IPS-18a (cell line): ENCODE measurements around the gene PSD2.

Experiments used
- H3K27ac ChIP-seq: one replicate; pipeline ENCODE4 v1.5.1; 2013; ENCODE audit warnings: low read length
- H3K27me3 ChIP-seq: one replicate; pipeline ENCODE4 v1.6.1; 2013; ENCODE audit warnings: mild to moderate bottlenecking, low read length; ENCODE audit not compliant: control insufficient read depth, insufficient read depth
- H3K36me3 ChIP-seq: one replicate; pipeline ENCODE4 v1.6.1; 2013; ENCODE audit warnings: low read depth, low read length; ENCODE audit not compliant: control insufficient read depth
- H3K4me1 ChIP-seq: one replicate; pipeline ENCODE4 v1.6.1; 2013; ENCODE audit warnings: low read depth, low read length; ENCODE audit not compliant: control insufficient read depth
- H3K4me3 ChIP-seq: one replicate; pipeline ENCODE4 v1.5.1; 2013; ENCODE audit warnings: low read length
- H3K9ac ChIP-seq: one replicate; pipeline ENCODE4 v1.6.1; 2013; ENCODE audit warnings: mild to moderate bottlenecking, low read length, moderate library complexity
- H3K9me3 ChIP-seq: one replicate; pipeline ENCODE4 v1.6.1; 2013; ENCODE audit warnings: low read depth, low read length; ENCODE audit not compliant: control insufficient read depth

PSD2 gene

DNA sequence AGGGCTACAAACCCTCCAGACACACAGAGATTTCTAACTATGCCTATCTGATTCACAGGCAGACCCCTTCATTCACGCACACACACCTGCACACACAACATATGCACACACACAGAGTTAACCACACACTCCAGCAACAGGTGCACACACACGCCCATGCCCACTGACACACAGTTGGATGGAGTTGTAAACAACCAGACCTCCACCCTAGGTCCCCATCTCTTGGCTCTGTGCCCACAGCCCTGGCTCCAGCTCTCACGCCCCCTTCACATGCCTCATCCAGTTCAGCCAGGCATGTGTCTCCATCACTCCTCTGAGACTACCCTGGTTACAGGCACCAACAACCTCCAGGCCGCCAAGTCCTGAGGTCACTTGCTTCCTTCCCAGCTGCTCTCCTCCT lies 61.1 kb downstream of the PSD2 start:
- H3K9me3 ChIP-seq: no peaks in the 10 kb centered on the region
- H3K27ac ChIP-seq: no peak overlapping the region
- H3K4me3 ChIP-seq: no peak overlapping the region
- no peaks in the 10 kb centered on the region for H3K27me3 ChIP-seq
- no peak overlapping the region for H3K9ac ChIP-seq
- H3K36me3 ChIP-seq: no peaks in the 10 kb centered on the region
- H3K4me1 ChIP-seq: no peaks in the 10 kb centered on the region

DNA sequence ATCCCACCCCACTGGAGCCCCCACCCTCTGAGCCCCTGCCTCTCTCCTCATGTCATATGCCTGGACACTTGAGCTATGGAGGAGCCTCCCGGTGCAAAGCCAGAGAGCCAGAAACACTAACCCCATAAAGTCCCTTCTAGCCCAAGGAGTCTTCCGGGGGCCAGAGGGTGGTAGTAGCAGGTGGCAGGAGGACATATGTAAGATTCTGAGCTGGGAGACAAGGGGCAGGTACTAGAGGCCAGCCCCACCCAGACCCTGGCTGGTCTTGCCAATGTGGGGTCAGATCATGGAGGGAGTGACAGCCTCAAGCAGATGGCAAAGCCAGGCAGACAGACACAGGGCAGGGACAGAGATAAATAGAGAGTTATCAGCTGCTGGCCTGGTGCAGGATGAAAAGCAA lies 63.4 kb downstream of the PSD2 start:
- Histone ChIP-seq H3K4me3 (no peak overlapping the region), H3K4me1 (no peaks in the 10 kb centered on the region), H3K9me3 (no peaks in the 10 kb centered on the region), H3K27ac (no peak overlapping the region), H3K27me3 (no peaks in the 10 kb centered on the region), H3K36me3 (no peaks in the 10 kb centered on the region), H3K9ac (no peak overlapping the region)

DNA sequence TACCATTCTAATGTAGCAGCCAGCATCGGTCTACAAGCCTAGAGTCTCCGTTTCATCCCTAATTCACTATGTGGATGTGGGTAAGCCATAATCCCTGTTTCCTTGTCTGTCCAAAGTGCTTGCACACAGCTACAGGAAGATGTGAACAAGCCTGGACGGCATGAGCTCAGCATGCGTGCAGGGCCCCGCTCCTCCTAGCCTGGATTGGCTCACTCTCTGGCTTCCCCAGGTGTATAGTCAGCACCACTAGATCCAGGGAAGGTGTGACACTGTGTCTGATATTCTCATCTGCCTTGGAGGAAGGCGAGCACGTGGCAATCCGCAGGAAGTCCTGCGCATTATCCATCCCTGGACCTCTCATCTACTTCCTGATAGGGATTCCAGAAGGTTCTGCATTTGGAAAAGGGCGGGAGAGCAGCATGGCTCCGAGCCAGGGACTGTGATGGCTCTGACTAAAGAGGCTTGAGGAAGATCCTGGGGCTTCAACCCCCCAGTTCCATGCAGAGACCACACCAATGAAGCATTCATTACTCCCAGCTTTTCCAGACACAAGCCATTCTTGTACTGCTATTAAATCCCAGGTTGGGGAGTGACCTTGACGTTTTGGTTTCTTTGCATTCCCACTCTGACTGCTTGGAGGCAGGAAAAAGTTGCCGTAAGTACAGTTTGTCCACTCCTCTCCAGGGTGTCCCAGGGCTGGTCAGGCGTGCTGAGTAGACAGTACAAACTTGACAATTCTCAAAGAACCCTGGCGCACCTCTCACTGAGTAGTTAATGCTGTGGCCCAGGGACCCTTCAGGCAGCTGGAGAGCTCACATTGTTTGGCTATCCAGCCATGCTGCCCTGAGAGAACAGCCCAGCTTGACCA lies 65.6 kb downstream of the PSD2 start:
- Histone ChIP-seq H3K27ac (no peak overlapping the region), H3K4me1 (no peaks in the 10 kb centered on the region), H3K9ac (no peak overlapping the region), H3K27me3 (no peaks in the 10 kb centered on the region), H3K4me3 (no peak overlapping the region), H3K9me3 (no peaks in the 10 kb centered on the region), H3K36me3 (no peaks in the 10 kb centered on the region)

DNA sequence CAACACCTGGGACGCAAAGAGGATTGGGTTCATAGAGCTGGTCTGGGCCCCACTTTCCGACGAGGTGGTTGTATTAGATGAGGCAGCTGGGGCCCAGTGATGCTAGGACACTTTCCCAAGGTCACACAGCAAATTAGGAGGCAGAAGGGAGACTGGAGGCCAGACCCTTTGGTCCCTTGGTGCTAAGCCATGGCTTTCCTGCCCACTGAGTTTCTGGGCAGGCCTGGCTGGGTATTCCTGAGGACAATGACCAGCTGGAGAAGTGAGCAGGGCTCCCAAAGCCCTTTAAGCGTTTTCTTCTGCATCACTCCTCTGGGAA lies 66.2 kb downstream of the PSD2 start:
- no peak overlapping the region for H3K9ac ChIP-seq
- no peaks in the 10 kb centered on the region for H3K36me3 ChIP-seq
- no peaks in the 10 kb centered on the region for H3K9me3 ChIP-seq
- no peak overlapping the region for H3K4me3 ChIP-seq
- no peaks in the 10 kb centered on the region for H3K27me3 ChIP-seq
- H3K4me1 ChIP-seq: no peaks in the 10 kb centered on the region
- no peak overlapping the region for H3K27ac ChIP-seq

DNA sequence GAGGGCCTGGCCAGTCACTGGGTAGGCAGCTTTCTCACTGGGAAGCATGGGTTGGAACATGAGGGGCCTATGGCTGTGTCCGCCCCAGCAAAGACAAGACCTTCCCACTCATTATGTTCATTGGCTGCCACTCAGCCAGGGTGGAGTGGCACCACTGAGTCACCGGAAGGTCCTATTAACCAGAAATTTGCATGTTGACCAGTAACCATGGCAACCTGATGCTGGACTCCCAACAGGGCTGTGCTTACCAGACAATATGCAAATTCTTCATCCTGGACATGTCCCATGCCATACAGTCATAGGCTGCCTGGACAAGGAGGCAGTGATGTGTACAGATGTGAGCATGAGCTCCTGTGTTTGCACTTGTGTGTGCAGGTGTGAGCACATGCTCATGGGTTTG lies 66.7 kb downstream of the PSD2 start:
- Histone ChIP-seq H3K9ac (no peak overlapping the region), H3K4me1 (no peaks in the 10 kb centered on the region), H3K36me3 (no peaks in the 10 kb centered on the region), H3K9me3 (no peaks in the 10 kb centered on the region), H3K27ac (no peak overlapping the region), H3K27me3 (no peaks in the 10 kb centered on the region), H3K4me3 (no peak overlapping the region)

DNA sequence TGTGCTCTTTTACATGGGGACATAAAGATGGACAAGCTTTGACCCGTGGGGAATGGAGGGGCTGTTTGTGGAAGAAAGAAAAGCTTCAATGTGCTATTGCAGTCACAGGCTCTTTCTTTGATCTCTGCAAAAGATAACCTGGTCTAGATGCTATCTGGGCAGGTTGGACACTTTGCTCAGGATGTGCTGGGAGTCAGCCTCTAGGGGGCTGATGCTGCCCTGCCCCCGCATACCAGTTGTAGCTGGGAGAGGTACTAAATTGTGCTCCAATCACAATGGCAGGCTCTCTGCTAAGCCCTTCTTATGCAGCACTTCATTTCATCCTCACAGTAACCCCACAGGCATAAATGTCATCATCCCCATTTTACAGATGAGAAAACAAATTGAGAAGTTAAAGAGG lies 67.2 kb downstream of the PSD2 start:
- Histone ChIP-seq H3K4me3 (no peak overlapping the region), H3K36me3 (no peaks in the 10 kb centered on the region), H3K9me3 (no peaks in the 10 kb centered on the region), H3K9ac (no peak overlapping the region), H3K27me3 (no peaks in the 10 kb centered on the region), H3K4me1 (no peaks in the 10 kb centered on the region), H3K27ac (no peak overlapping the region)

DNA sequence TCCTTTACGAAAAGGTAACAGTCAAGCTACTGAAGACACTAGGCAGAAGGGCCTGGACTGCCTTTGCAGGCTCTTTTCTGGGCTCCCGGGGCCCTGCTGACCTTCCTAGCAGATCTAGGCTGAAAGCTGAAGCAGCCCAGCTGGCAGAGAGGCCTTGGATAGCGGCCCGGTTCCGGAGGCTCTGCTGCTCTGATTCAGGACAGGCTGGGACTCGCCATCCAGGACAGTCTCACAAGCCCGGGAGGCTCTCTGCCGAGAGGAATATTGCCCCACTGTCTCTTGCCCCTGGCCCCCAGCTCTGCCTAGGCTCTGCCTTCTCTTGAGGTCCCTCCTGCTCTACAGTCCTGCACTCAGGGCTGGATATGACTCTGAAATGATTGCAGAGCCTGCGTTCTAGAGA lies 67.8 kb downstream of the PSD2 start:
- Histone ChIP-seq H3K9ac (no peak overlapping the region), H3K4me1 (no peaks in the 10 kb centered on the region), H3K9me3 (no peaks in the 10 kb centered on the region), H3K4me3 (no peak overlapping the region), H3K36me3 (no peaks in the 10 kb centered on the region), H3K27ac (no peak overlapping the region), H3K27me3 (no peaks in the 10 kb centered on the region)

DNA sequence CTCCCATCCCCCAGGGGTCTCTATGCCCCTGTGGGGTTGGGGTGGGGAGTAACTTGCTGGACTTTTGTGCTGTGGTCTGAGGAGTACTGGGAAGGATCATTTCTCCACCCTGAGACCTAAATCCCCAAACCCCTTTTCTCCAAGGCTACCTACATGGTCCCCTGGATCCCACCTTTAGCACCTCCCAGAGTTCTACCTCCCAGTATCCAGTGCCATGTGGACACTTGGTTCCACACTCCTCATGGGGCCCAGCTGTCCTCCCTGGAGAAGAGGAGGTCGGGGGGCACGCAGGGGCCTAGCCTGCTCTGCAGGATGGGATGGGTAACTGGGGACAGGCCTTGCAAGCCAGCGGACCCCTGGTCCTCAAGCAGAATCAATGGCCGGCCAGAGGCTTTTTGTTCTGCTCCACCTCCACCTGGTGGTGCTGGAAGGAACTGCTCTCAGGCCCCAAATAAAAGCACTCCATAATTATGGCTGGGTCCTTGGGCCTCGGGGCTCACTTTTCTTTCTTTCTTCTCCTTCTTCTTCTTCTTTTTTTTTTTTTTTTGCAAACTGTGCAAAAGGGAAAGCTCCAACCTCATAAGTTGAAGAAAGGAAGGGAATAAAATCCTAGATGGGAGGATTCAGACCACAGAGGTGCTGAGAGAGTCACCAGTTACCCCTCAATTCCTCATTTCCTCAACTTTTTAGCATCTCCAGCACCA lies 68.4 kb downstream of the PSD2 start:
- H3K9me3 ChIP-seq: no peaks in the 10 kb centered on the region
- no peak overlapping the region for H3K27ac ChIP-seq
- no peak overlapping the region for H3K4me3 ChIP-seq
- no peaks in the 10 kb centered on the region for H3K4me1 ChIP-seq
- H3K27me3 ChIP-seq: no peaks in the 10 kb centered on the region
- no peak overlapping the region for H3K9ac ChIP-seq
- H3K36me3 ChIP-seq: no peaks in the 10 kb centered on the region

DNA sequence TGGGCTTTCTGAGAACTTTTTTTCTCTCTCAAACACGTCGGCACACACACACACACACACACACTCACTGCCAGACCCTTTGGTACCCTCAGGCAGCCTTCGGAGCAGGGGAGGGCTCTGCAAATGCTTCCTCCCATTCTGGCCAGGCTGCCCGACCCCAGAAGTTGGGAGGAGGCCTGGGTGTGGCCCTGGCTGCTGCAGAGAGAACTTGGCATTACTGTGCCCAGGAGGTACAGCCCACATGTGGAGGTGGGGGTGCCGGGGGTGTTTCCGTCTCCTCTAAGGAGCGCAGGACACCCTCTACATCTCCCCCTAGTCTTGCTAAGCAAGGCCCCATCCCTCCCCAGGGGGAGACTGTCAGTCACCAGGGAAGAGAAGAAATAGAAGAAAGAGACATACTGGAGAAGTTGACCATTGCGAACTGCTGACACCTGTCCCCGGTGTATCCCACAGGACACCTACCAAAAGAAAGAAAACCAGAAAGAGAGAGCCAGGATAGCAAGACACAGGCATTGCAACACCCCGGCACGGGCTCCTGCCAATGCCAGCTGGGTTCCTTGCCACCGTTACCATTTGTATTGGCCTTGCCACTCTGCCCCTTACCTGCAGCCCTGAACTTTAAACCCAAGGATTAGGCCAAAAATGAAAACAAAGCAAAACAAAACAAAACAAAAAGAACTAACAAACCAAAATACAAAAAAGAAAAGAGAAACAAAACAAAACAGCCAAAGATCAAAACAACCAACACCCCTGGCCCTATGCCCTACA lies 69.3 kb downstream of the PSD2 start:
- H3K27me3 ChIP-seq: no peaks in the 10 kb centered on the region
- H3K4me1 ChIP-seq: no peaks in the 10 kb centered on the region
- H3K9me3 ChIP-seq: no peaks in the 10 kb centered on the region
- H3K4me3 ChIP-seq: no peak overlapping the region
- no peak overlapping the region for H3K27ac ChIP-seq
- no peaks in the 10 kb centered on the region for H3K36me3 ChIP-seq
- no peak overlapping the region for H3K9ac ChIP-seq

DNA sequence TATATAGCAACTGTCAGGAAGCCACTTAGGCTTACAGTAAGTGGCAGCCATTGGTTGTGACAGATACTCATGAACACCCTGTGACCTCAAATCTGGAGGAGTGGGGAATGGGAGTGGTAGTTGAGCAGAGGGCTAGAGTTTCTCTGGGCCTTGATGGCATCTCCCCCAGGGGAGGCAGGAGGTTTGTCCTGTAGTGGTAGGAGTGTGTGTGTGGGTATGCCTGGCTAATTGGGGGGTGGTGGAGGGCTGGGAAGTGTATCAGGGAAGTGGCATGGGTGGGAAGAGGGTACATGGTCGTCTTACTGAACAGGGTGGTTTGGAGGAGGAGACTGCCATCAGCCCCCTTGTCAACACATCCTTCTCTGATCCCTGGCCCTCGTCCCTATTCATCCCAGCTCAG lies 71.5 kb downstream of the PSD2 start:
- H3K9ac ChIP-seq: no peak overlapping the region
- no peaks in the 10 kb centered on the region for H3K9me3 ChIP-seq
- no peaks in the 10 kb centered on the region for H3K4me1 ChIP-seq
- H3K36me3 ChIP-seq: no peaks in the 10 kb centered on the region
- H3K27ac ChIP-seq: no peak overlapping the region
- no peak overlapping the region for H3K4me3 ChIP-seq
- no peaks in the 10 kb centered on the region for H3K27me3 ChIP-seq

DNA sequence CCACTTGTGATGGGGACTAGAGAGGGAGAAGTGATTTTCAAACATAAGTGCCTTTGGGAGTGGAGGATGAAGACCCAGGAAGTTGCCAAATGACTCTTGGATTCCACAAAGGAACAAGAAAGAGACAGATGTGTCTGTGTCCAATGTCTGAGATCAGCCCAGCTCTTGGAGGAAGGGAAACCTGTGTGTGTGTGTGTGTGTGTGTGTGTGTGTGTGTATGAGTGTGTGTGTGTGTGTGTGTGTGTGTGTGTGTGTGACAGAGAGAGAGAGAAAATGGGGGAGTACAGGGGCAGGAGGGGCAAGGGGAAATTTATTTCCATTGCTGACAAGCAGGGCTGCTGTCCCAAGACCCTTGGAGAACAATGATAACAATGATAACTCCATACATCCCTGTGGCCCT lies 72.0 kb downstream of the PSD2 start:
- Histone ChIP-seq H3K36me3 (no peaks in the 10 kb centered on the region), H3K4me1 (peaks cover 1% of the 10 kb centered on the region), H3K9me3 (no peaks in the 10 kb centered on the region), H3K27me3 (no peaks in the 10 kb centered on the region), H3K4me3 (no peak overlapping the region), H3K9ac (no peak overlapping the region), H3K27ac (no peak overlapping the region)
